WTC11 (cell line): ENCODE measurements around the gene ADGRL3. TPM values are rescaled to one million over a fixed set of nuclear protein-coding genes. Genes with fewer than 3 reads are reported as not detected.

ENCODE experiments used
- ATAC-seq: fragments of 200-7000 bp; cut with Tn5 transposase; 2 replicates; pipeline ENCODE4 v1.10.0; 2021; ENCODE audit warnings: mild to moderate bottlenecking, moderate library complexity
- CTCF ChIA-PET: fragments of 300-600 bp; sonication (Branson Sonifier 250); formaldehyde crosslinking; loops from one replicate; lab custom pipeline; 2021; ENCODE audit warnings: antibody characterized with exemption; lab: Charles Lee
- POLR2A ChIA-PET: fragments of 350-600 bp; sonication (Branson Sonifier 250); formaldehyde crosslinking; loops from one replicate; lab custom pipeline; 2021; ENCODE audit warnings: antibody characterized with exemption; lab: Charles Lee
- DNase-seq: peaks from one replicate; pipeline ENCODE4 v3.0.0; 2021; ENCODE audit warnings: low spot score
- H3K27ac Mint-ChIP-seq: 2 replicates; pipeline ENCODE4 v1.8.0; 2021; ENCODE audit warnings: mixed read lengths
- H3K27me3 Mint-ChIP-seq: 2 replicates; pipeline ENCODE4 v1.8.0; 2021; ENCODE audit warnings: low read depth, mild to moderate bottlenecking, moderate library complexity, mixed read lengths
- H3K36me3 Mint-ChIP-seq: 2 replicates; pipeline ENCODE4 v1.8.0; 2021; ENCODE audit warnings: mixed read lengths
- H3K4me1 Mint-ChIP-seq: 2 replicates; pipeline ENCODE4 v1.8.0; 2022; ENCODE audit warnings: mixed read lengths
- H3K4me3 Mint-ChIP-seq: 2 replicates; pipeline ENCODE4 v1.8.0; 2021; ENCODE audit warnings: mild to moderate bottlenecking, moderate library complexity, mixed read lengths
- H3K9me3 Mint-ChIP-seq: 2 replicates; pipeline ENCODE4 v1.8.0; 2021; ENCODE audit warnings: mixed read lengths
- ATF2 ChIP-seq: sonication (generic); formaldehyde crosslinking; IDR thresholded peaks from 2 replicates; pipeline ENCODE4 v1.8.1; 2022; ENCODE audit warnings: low read depth, missing genetic modification reagents, borderline replicate concordance
- CREM ChIP-seq: sonication (generic); formaldehyde crosslinking; IDR thresholded peaks from 2 replicates; pipeline ENCODE4 v1.8.1; 2022; ENCODE audit warnings: mild to moderate bottlenecking, missing genetic modification reagents, moderate library complexity
- E2F5 ChIP-seq: sonication (generic); formaldehyde crosslinking; IDR thresholded peaks from 2 replicates; pipeline ENCODE4 v1.8.1; 2022; ENCODE audit warnings: mild to moderate bottlenecking, moderate library complexity, missing genetic modification reagents
- EMX1 ChIP-seq: fragments of 250-450 bp; sonication (Bioruptor Pico); IDR thresholded peaks from 2 replicates; pipeline ENCODE4 v1.8.0; 2021; ENCODE audit warnings: mild to moderate bottlenecking
- ERG ChIP-seq: fragments of 250-450 bp; sonication (Bioruptor Pico); IDR thresholded peaks from 2 replicates; pipeline ENCODE4 v1.8.0; 2021; ENCODE audit warnings: mild to moderate bottlenecking
- FOXP4 ChIP-seq: sonication (generic); formaldehyde crosslinking; IDR thresholded peaks from 2 replicates; pipeline ENCODE4 v1.8.0; 2022; ENCODE audit warnings: mild to moderate bottlenecking, missing genetic modification reagents
- GRHL2 ChIP-seq: fragments of 250-450 bp; sonication (Bioruptor Pico); IDR thresholded peaks from 2 replicates; pipeline ENCODE4 v1.8.0; 2022; ENCODE audit warnings: mild to moderate bottlenecking, moderate library complexity; ENCODE audit not compliant: insufficient replicate concordance, severe bottlenecking
- NR3C1 ChIP-seq: sonication (generic); formaldehyde crosslinking; conservative IDR thresholded peaks from 2 replicates; pipeline ENCODE4 v1.8.1; 2023; ENCODE audit warnings: low read depth, mild to moderate bottlenecking, missing genetic modification reagents
- PRRX2 ChIP-seq: fragments of 250-450 bp; sonication (Bioruptor Pico); IDR thresholded peaks from 2 replicates; pipeline ENCODE4 v1.8.0; 2021; ENCODE audit warnings: mild to moderate bottlenecking
- RELA ChIP-seq: sonication (generic); formaldehyde crosslinking; IDR thresholded peaks from 2 replicates; pipeline ENCODE4 v1.8.1; 2022; ENCODE audit warnings: missing genetic modification reagents, mild to moderate bottlenecking, borderline replicate concordance
- RORB ChIP-seq: fragments of 250-450 bp; sonication (Bioruptor Pico); IDR thresholded peaks from 2 replicates; pipeline ENCODE4 v1.9.0; 2021; ENCODE audit warnings: mild to moderate bottlenecking
- SMAD4 ChIP-seq: sonication (generic); formaldehyde crosslinking; IDR thresholded peaks from 2 replicates; pipeline ENCODE4 v1.8.0; 2022; ENCODE audit warnings: mild to moderate bottlenecking, missing genetic modification reagents
- SOX15 ChIP-seq: fragments of 250-450 bp; sonication (Bioruptor Pico); IDR thresholded peaks from 2 replicates; pipeline ENCODE4 v1.9.0; 2021; ENCODE audit warnings: mild to moderate bottlenecking
- SP1 ChIP-seq: sonication (generic); formaldehyde crosslinking; conservative IDR thresholded peaks from 2 replicates; pipeline ENCODE4 v1.8.1; 2022; ENCODE audit warnings: missing genetic modification reagents
- TCF7 ChIP-seq: sonication (generic); formaldehyde crosslinking; IDR thresholded peaks from 2 replicates; pipeline ENCODE4 v1.8.0; 2022; ENCODE audit warnings: mild to moderate bottlenecking, low read depth, missing genetic modification reagents, moderate library complexity
- TP53 ChIP-seq: sonication (generic); formaldehyde crosslinking; IDR thresholded peaks from 2 replicates; pipeline ENCODE4 v1.8.1; 2023; ENCODE audit warnings: mild to moderate bottlenecking, missing genetic modification reagents
- ZBTB21 ChIP-seq: sonication (generic); formaldehyde crosslinking; IDR thresholded peaks from 2 replicates; pipeline ENCODE4 v1.8.1; 2023; ENCODE audit warnings: mild to moderate bottlenecking, missing genetic modification reagents, borderline replicate concordance
- total RNA-seq: library from RNA; stranded (reverse); gene quantifications from 3 replicates; pipeline ENCODE4 v1.2.3, GENCODE V29; 2021
- TF ChIP-seq, protein P1 (sequence below): sonication (generic); formaldehyde crosslinking; IDR thresholded peaks from 2 replicates; pipeline ENCODE4 v1.8.0; 2022; ENCODE audit warnings: mild to moderate bottlenecking, missing genetic modification reagents
- TF ChIP-seq, protein P2 (sequence below): fragments of 200-600 bp; IDR thresholded peaks from 2 replicates; pipeline ENCODE4 v1.8.0; 2022; ENCODE audit warnings: antibody characterized with exemption
- TF ChIP-seq, protein P3 (sequence below): sonication (generic); formaldehyde crosslinking; IDR thresholded peaks from 2 replicates; pipeline ENCODE4 v1.8.1; 2023; ENCODE audit warnings: mild to moderate bottlenecking, missing genetic modification reagents
- TF ChIP-seq, protein P4 (sequence below): fragments of 250-450 bp; sonication (Bioruptor Pico); IDR thresholded peaks from 2 replicates; pipeline ENCODE4 v2.1.2; 2022; ENCODE audit warnings: mild to moderate bottlenecking, moderate library complexity
- TF ChIP-seq, protein P5 (sequence below): fragments of 250-450 bp; sonication (Bioruptor Pico); conservative IDR thresholded peaks from 2 replicates; pipeline ENCODE4 v1.9.0; 2021; ENCODE audit warnings: mild to moderate bottlenecking

The ADGRL3 gene
- total RNA-seq, 1 experiment from 2014 or later: 8.7 TPM

GRCh38 chr4:61877266-61877665, 677.1 kb downstream of the ADGRL3 start:
- CTCF ChIA-PET: no interaction called here
- Mint-ChIP-seq H3K9me3 (peaks cover 3% of the 10 kb centered on the region; the same call in 1 of the 2 replicates), H3K27me3 (no peaks in the 10 kb centered on the region), H3K4me3 (no peak overlapping the region), H3K36me3 (no peaks in the 10 kb centered on the region), H3K27ac (no peak overlapping the region), H3K4me1 (peaks cover 9% of the 10 kb centered on the region)
- no peak for DNase-seq
- no peak for TF ChIP-seq E2F5 (CRISPR knock-in tag)
- no peak for TF ChIP-seq RELA (CRISPR knock-in tag)
- TF ChIP-seq, protein P1, sequence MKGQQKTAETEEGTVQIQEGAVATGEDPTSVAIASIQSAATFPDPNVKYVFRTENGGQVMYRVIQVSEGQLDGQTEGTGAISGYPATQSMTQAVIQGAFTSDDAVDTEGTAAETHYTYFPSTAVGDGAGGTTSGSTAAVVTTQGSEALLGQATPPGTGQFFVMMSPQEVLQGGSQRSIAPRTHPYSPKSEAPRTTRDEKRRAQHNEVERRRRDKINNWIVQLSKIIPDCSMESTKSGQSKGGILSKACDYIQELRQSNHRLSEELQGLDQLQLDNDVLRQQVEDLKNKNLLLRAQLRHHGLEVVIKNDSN (CRISPR knock-in tag): no peak
- no peak for ATAC-seq
- POLR2A ChIA-PET: no interaction called here

- ChIA-PET CTCF (no interaction called here), POLR2A (no interaction called here)
- H3K4me1 Mint-ChIP-seq: peaks cover 5% of the 10 kb centered on the region
- H3K9me3 Mint-ChIP-seq: peaks cover 3% of the 10 kb centered on the region; the same call in 1 of the 2 replicates
- H3K36me3 Mint-ChIP-seq: no peaks in the 10 kb centered on the region
- H3K27me3 Mint-ChIP-seq: no peaks in the 10 kb centered on the region
- no peak overlapping the region for H3K27ac Mint-ChIP-seq
- DNase-seq (no peak), ATAC-seq (no peak)
- no peak overlapping the region for H3K4me3 Mint-ChIP-seq
- TF ChIP-seq, protein P2, sequence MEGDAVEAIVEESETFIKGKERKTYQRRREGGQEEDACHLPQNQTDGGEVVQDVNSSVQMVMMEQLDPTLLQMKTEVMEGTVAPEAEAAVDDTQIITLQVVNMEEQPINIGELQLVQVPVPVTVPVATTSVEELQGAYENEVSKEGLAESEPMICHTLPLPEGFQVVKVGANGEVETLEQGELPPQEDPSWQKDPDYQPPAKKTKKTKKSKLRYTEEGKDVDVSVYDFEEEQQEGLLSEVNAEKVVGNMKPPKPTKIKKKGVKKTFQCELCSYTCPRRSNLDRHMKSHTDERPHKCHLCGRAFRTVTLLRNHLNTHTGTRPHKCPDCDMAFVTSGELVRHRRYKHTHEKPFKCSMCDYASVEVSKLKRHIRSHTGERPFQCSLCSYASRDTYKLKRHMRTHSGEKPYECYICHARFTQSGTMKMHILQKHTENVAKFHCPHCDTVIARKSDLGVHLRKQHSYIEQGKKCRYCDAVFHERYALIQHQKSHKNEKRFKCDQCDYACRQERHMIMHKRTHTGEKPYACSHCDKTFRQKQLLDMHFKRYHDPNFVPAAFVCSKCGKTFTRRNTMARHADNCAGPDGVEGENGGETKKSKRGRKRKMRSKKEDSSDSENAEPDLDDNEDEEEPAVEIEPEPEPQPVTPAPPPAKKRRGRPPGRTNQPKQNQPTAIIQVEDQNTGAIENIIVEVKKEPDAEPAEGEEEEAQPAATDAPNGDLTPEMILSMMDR: no peak
- TF ChIP-seq ERG (CRISPR knock-in tag) (no peak), CREM (CRISPR knock-in tag) (no peak), EMX1 (CRISPR knock-in tag) (no peak), TCF7 (CRISPR knock-in tag) (no peak), PRRX2 (CRISPR knock-in tag) (no peak), FOXP4 (no peak), SP1 (CRISPR knock-in tag) (no peak), RORB (no peak), SMAD4 (CRISPR knock-in tag) (no peak), ATF2 (CRISPR knock-in tag) (no peak), GRHL2 (CRISPR knock-in tag) (no peak), SOX15 (CRISPR knock-in tag) (no peak), ZBTB21 (CRISPR knock-in tag) (no peak), NR3C1 (CRISPR knock-in tag) (no peak), TP53 (CRISPR knock-in tag) (no peak)
- TF ChIP-seq, protein P3, sequence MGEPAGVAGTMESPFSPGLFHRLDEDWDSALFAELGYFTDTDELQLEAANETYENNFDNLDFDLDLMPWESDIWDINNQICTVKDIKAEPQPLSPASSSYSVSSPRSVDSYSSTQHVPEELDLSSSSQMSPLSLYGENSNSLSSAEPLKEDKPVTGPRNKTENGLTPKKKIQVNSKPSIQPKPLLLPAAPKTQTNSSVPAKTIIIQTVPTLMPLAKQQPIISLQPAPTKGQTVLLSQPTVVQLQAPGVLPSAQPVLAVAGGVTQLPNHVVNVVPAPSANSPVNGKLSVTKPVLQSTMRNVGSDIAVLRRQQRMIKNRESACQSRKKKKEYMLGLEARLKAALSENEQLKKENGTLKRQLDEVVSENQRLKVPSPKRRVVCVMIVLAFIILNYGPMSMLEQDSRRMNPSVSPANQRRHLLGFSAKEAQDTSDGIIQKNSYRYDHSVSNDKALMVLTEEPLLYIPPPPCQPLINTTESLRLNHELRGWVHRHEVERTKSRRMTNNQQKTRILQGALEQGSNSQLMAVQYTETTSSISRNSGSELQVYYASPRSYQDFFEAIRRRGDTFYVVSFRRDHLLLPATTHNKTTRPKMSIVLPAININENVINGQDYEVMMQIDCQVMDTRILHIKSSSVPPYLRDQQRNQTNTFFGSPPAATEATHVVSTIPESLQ (CRISPR knock-in tag): no peak
- TF ChIP-seq, protein P4, sequence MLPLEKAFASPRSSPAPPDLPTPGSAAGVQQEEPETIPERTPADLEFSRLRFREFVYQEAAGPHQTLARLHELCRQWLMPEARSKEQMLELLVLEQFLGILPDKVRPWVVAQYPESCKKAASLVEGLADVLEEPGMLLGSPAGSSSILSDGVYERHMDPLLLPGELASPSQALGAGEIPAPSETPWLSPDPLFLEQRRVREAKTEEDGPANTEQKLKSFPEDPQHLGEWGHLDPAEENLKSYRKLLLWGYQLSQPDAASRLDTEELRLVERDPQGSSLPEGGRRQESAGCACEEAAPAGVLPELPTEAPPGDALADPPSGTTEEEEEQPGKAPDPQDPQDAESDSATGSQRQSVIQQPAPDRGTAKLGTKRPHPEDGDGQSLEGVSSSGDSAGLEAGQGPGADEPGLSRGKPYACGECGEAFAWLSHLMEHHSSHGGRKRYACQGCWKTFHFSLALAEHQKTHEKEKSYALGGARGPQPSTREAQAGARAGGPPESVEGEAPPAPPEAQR (CRISPR knock-in tag): no peak
- TF ChIP-seq, protein P5, sequence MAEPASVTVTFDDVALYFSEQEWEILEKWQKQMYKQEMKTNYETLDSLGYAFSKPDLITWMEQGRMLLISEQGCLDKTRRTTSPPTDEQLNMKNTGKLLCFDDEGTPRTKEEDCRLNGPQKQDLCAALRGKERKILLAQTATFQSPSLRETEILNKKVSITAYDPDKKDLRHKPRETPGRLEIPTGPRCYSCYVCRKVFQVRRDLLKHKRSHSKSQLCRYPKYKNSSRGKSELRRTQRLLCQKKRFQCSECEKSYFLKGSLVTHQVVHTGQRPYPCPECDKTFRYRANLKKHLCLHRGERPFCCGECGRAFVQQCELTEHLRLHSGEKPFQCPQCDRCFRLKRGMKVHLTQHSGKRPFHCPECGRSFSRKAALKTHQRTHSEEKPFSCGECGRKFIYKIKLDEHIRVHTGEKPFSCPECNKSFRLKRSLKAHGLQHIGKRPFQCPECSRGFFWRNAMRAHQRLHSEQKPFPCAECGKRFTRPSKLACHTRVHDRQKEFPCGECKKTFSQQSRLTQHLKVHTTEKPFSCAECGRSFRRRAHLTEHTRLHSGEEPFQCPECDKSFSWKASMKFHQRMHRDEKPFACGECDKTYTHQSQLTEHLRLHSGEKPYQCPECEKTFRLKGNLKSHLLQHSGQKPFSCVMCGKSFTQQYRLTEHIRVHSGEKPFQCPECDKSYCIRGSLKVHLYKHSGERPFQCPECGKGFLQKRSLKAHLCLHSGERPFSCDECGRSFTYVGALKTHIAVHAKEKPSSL (CRISPR knock-in tag): no peak
These were observed 677.8 kb downstream of the ADGRL3 start for GRCh38 chr4:61877893-61878292.
